Measurements from ENCODE around the gene CYGB.

Gene CYGB

DNA sequence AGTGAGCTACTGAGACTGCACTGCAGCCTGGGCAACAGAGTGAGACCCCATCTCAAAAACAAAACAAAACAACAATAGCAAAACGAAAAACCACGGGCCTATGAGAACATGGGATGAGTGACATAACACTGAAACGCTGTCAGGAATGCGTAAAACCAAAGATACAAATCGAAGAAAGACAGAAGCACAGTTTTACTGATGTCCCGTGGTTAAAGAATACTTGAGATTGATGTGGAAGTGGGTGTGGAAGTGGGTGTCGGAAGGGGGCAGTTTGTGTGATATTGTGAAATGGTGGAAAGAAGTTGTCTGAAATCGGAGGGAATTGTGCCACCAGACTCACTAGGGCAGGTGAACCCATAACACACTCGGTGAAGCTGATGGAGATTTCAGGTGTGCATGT, 38.7 kb upstream of the CYGB start:
- Histone ChIP-seq H3K36me3 (ENCODE audit: control insufficient read depth, insufficient read depth, low read length) (no peaks in the 10 kb centered on the region), H3K4me3 (ENCODE audit: low read depth, low read length) (no peak overlapping the region), H3K9me3 (ENCODE audit: control insufficient read depth, insufficient read depth, low read depth, low read length) (peaks cover 6% of the 10 kb centered on the region; the same call in 1 of the 2 replicates), H3K27ac (ENCODE audit: low read depth, low read length) (no peak overlapping the region), H3K4me1 (ENCODE audit: control insufficient read depth, insufficient read depth, low read length) (peaks cover 6% of the 10 kb centered on the region), H3K9ac (ENCODE audit: low read length) (no peak overlapping the region), H3K27me3 (ENCODE audit: control insufficient read depth, insufficient read depth, low read length) (no peaks in the 10 kb centered on the region)

GRCh38 chr17:76575570-76575969, 38.1 kb upstream of the CYGB start:
- Histone ChIP-seq H3K4me3 (ENCODE audit: low read depth, low read length) (no peak overlapping the region), H3K36me3 (ENCODE audit: control insufficient read depth, insufficient read depth, low read length) (no peaks in the 10 kb centered on the region), H3K9ac (ENCODE audit: low read length) (no peak overlapping the region), H3K4me1 (ENCODE audit: control insufficient read depth, insufficient read depth, low read length) (no peaks in the 10 kb centered on the region), H3K9me3 (ENCODE audit: control insufficient read depth, insufficient read depth, low read depth, low read length) (peaks cover 10% of the 10 kb centered on the region), H3K27me3 (ENCODE audit: control insufficient read depth, insufficient read depth, low read length) (no peaks in the 10 kb centered on the region), H3K27ac (ENCODE audit: low read depth, low read length) (no peak overlapping the region)

GRCh38 chr17:76574166-76574565, 36.7 kb upstream of the CYGB start:
- Histone ChIP-seq H3K9ac (ENCODE audit: low read length) (no peak overlapping the region), H3K36me3 (ENCODE audit: control insufficient read depth, insufficient read depth, low read length) (no peaks in the 10 kb centered on the region), H3K4me1 (ENCODE audit: control insufficient read depth, insufficient read depth, low read length) (peaks cover 7% of the 10 kb centered on the region), H3K9me3 (ENCODE audit: control insufficient read depth, insufficient read depth, low read depth, low read length) (peaks cover 5% of the 10 kb centered on the region; the same call in 1 of the 2 replicates), H3K4me3 (ENCODE audit: low read depth, low read length) (no peak overlapping the region), H3K27me3 (ENCODE audit: control insufficient read depth, insufficient read depth, low read length) (no peaks in the 10 kb centered on the region), H3K27ac (ENCODE audit: low read depth, low read length) (no peak overlapping the region)

GRCh38 chr17:76573096-76573495, 35.6 kb upstream of the CYGB start:
- H3K36me3 ChIP-seq (ENCODE audit: control insufficient read depth, insufficient read depth, low read length), result no peaks in the 10 kb centered on the region
- H3K4me3 ChIP-seq (ENCODE audit: low read depth, low read length), result no peak overlapping the region
- H3K9ac ChIP-seq (ENCODE audit: low read length), result no peak overlapping the region
- H3K27ac ChIP-seq (ENCODE audit: low read depth, low read length), result no peak overlapping the region
- H3K27me3 ChIP-seq (ENCODE audit: control insufficient read depth, insufficient read depth, low read length), result no peaks in the 10 kb centered on the region
- H3K9me3 ChIP-seq (ENCODE audit: control insufficient read depth, insufficient read depth, low read depth, low read length), result peaks cover 5% of the 10 kb centered on the region; the same call in 1 of the 2 replicates
- peaks cover 9% of the 10 kb centered on the region for H3K4me1 ChIP-seq (ENCODE audit: control insufficient read depth, insufficient read depth, low read length)

GRCh38 chr17:76572201-76572910, 34.8 kb upstream of the CYGB start:
- Histone ChIP-seq H3K9ac (ENCODE audit: low read length) (no peak overlapping the region), H3K27ac (ENCODE audit: low read depth, low read length) (no peak overlapping the region), H3K27me3 (ENCODE audit: control insufficient read depth, insufficient read depth, low read length) (no peaks in the 10 kb centered on the region), H3K4me1 (ENCODE audit: control insufficient read depth, insufficient read depth, low read length) (peaks cover 16% of the 10 kb centered on the region), H3K9me3 (ENCODE audit: control insufficient read depth, insufficient read depth, low read depth, low read length) (peaks cover 5% of the 10 kb centered on the region; the same call in 1 of the 2 replicates), H3K4me3 (ENCODE audit: low read depth, low read length) (no peak overlapping the region), H3K36me3 (ENCODE audit: control insufficient read depth, insufficient read depth, low read length) (no peaks in the 10 kb centered on the region)

GRCh38 chr17:76570877-76571471, 33.5 kb upstream of the CYGB start:
- Histone ChIP-seq H3K9ac (ENCODE audit: low read length) (no peak overlapping the region), H3K36me3 (ENCODE audit: control insufficient read depth, insufficient read depth, low read length) (peaks cover 4% of the 10 kb centered on the region), H3K27me3 (ENCODE audit: control insufficient read depth, insufficient read depth, low read length) (no peaks in the 10 kb centered on the region), H3K4me3 (ENCODE audit: low read depth, low read length) (no peak overlapping the region), H3K4me1 (ENCODE audit: control insufficient read depth, insufficient read depth, low read length) (peaks cover 21% of the 10 kb centered on the region), H3K9me3 (ENCODE audit: control insufficient read depth, insufficient read depth, low read depth, low read length) (peaks cover 5% of the 10 kb centered on the region; the same call in 1 of the 2 replicates), H3K27ac (ENCODE audit: low read depth, low read length) (no peak overlapping the region)

DNA sequence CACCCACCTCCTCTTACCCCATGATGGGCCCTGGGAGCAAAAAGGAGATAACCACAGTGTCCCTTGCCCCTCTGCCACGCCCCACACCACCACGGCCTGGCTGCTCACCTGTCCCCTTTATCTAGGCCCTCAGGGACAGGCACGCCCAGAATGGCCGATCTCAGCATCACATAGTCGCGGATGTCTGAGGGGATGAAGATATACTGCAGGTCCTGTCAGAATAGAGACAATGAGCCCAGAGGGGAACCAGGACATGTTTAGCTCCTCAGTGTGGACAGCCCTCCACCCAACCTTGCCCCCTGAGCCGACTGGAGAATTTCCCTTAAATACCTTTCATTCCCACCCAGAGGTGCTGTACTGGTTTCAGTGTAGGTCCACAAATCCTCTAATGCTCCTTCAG, 32.9 kb upstream of the CYGB start:
- Histone ChIP-seq H3K27ac (ENCODE audit: low read depth, low read length) (no peak overlapping the region), H3K4me1 (ENCODE audit: control insufficient read depth, insufficient read depth, low read length) (peaks cover 21% of the 10 kb centered on the region), H3K4me3 (ENCODE audit: low read depth, low read length) (no peak overlapping the region), H3K9ac (ENCODE audit: low read length) (no peak overlapping the region), H3K9me3 (ENCODE audit: control insufficient read depth, insufficient read depth, low read depth, low read length) (peaks cover 5% of the 10 kb centered on the region; the same call in 1 of the 2 replicates), H3K36me3 (ENCODE audit: control insufficient read depth, insufficient read depth, low read length) (peaks cover 9% of the 10 kb centered on the region), H3K27me3 (ENCODE audit: control insufficient read depth, insufficient read depth, low read length) (no peaks in the 10 kb centered on the region)

DNA sequence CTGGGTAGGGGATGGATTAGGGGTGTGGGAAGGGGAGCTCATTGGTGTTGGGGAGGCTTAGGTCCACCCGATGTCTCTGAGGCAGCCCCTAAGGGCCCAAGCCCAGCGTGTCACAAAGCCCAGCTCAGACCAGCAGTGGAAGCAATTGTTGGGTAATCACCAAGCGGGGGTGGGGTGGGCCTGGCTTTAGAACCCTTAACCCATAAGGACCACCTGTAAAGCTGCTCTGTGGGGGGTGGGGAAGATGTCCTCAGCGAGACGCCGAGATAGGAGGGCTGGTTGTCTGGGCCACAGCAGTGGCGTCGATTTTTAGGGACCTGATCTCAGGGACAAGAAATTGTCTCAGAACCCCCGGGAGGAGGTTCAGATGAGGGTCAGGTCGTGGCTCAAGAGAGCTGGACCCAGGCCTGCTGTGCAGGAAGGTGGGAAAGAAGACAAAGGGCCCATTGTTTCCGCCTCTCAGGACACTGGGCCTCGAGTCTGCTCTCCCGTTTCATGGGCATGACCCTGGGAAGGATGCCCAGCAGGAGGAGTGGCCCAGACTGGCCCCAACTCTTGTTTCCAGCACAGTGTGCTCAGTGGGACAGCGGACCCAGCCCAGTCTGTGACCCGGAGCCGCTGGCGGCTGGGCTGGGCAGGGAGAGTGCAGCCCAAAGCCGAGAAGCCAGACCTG, 32.2 kb upstream of the CYGB start:
- H3K27ac ChIP-seq (ENCODE audit: low read depth, low read length), result no peak overlapping the region

GRCh38 chr17:76568811-76569221, 31.3 kb upstream of the CYGB start:
- H3K27me3 ChIP-seq (ENCODE audit: control insufficient read depth, insufficient read depth, low read length), result no peaks in the 10 kb centered on the region
- H3K4me1 ChIP-seq (ENCODE audit: control insufficient read depth, insufficient read depth, low read length), result peaks cover 21% of the 10 kb centered on the region
- H3K36me3 ChIP-seq (ENCODE audit: control insufficient read depth, insufficient read depth, low read length), result peaks cover 21% of the 10 kb centered on the region
- H3K9ac ChIP-seq (ENCODE audit: low read length), result no peak overlapping the region
- no peak overlapping the region for H3K27ac ChIP-seq (ENCODE audit: low read depth, low read length)
- H3K4me3 ChIP-seq (ENCODE audit: low read depth, low read length), result no peak overlapping the region
- H3K9me3 ChIP-seq (ENCODE audit: control insufficient read depth, insufficient read depth, low read depth, low read length), result peaks cover 5% of the 10 kb centered on the region; the same call in 1 of the 2 replicates

More for the DNA sequence above, 32.2 kb upstream of the CYGB start:
- Histone ChIP-seq H3K9me3 (ENCODE audit: control insufficient read depth, insufficient read depth, low read depth, low read length) (peaks cover 5% of the 10 kb centered on the region; the same call in 1 of the 2 replicates), H3K27me3 (ENCODE audit: control insufficient read depth, insufficient read depth, low read length) (no peaks in the 10 kb centered on the region), H3K36me3 (ENCODE audit: control insufficient read depth, insufficient read depth, low read length) (peaks cover 16% of the 10 kb centered on the region), H3K9ac (ENCODE audit: low read length) (no peak overlapping the region), H3K4me3 (ENCODE audit: low read depth, low read length) (no peak overlapping the region), H3K4me1 (ENCODE audit: control insufficient read depth, insufficient read depth, low read length) (peaks cover 21% of the 10 kb centered on the region)

DNA sequence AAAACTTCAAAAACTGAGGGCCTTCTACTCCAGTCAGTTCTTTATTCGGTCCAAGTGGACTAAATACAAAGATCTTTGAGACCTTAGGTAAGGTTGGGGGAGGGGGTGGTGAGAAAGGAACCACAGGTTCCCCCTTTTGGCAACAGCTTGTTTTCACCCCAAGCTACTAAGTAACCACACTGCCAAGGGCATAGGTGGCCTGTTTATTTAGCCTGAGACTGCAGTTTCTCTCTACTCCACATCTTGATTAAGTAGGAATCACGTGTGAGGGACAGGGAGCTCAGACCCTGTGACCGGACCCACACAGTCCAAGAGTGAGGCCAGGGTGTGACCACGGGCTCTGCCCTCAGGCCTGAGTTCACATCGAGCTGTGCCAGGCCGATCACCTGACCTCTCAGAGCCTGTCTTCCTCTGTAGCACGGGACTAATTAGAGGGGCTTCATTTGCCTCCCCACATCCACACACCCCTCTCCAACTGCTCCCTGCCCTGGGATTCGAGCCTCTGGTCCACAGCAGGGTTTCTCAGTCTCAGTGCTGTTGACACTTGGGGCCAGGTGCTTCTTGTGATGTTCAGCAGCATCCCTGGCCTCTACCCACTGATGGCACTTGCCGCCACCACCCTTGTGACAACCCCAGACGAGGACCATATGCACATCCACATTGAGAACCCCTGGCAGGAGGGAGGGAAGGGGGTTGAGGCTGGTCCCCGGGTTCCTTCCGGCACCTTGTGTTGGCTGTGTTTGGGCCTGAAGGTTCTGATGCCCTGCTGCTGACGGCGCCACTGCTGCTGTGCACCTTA, 30.3 kb upstream of the CYGB start:
- H3K27ac ChIP-seq (ENCODE audit: low read depth, low read length), result no peak overlapping the region
- no peaks in the 10 kb centered on the region for H3K27me3 ChIP-seq (ENCODE audit: control insufficient read depth, insufficient read depth, low read length)
- H3K9me3 ChIP-seq (ENCODE audit: control insufficient read depth, insufficient read depth, low read depth, low read length), result peaks cover 5% of the 10 kb centered on the region; the same call in 1 of the 2 replicates
- H3K4me1 ChIP-seq (ENCODE audit: control insufficient read depth, insufficient read depth, low read length), result peaks cover 21% of the 10 kb centered on the region
- no peak overlapping the region for H3K4me3 ChIP-seq (ENCODE audit: low read depth, low read length)
- H3K9ac ChIP-seq (ENCODE audit: low read length), result no peak overlapping the region
- peaks cover 27% of the 10 kb centered on the region for H3K36me3 ChIP-seq (ENCODE audit: control insufficient read depth, insufficient read depth, low read length)

Measured in HUES6 (cell line).